Stimulated activated CD8-positive, alpha-beta memory T cell treated with anti-CD3 and anti-CD28 coated beads, Interleukin-4, amount 100 ng/mL, for 4 hours (primary cell): ENCODE results near the gene ATP10A.
"Not testable (repeated sequence)": the region's sequence is repeated elsewhere in the genome, so short reads cannot be mapped to it uniquely, and the experiment has no call there.

Experiments
- DNase-seq, 2 donors: peaks; one replicate each; pipeline ENCODE4 v3.0.0-alpha.2; 2020; ENCODE audit warnings: low read depth in 2 of 2, low spot score in 1 of 2

The ATP10A gene

DNA sequence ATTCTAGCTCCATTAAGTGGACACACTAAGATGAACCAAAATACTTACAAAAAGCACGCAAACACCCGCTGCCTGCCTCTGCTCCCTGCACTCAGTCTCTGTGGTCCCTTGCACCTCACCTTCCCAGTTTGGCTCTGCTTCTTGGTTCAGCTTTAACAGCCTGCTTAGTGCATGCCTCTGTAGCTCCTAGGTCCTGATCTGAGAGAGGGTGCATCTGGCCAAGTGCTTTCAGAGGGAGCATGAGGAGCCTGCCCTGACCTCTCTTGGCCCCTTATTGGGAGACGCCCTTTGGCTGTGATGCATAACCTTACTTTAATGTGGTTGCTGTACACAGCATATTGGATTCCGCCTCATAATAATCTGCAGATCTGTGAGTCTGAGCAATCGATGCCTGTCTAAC, 21.2 kb upstream of the ATP10A start:
- no peak for DNase-seq

- no peak for DNase-seq
These were observed 20.5 kb upstream of the ATP10A start for GRCh38 chr15:25883463-25884259.

GRCh38 chr15:25882466-25882865, 19.3 kb upstream of the ATP10A start:
- no peak for DNase-seq

DNA sequence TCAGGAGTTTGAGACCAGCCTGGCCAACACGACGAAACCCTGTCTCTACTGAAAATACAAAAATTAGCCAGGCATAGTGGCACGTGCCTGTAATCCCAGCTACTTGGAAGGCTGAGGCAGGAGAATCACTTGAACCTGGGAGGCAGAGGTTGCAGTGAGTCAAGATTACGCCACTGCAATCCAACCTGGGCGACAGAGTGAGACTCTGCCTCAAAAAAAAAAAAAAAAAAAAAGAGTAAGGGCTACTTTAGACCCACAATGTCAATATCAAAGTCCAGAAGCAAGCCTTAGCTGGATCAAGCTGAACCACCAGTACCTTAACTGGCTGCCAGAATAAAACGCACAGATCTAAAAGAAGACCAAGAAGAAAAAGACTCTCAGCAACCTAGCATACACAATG, 17.8 kb upstream of the ATP10A start:
- DNase-seq, result not testable (repeated sequence)

DNA sequence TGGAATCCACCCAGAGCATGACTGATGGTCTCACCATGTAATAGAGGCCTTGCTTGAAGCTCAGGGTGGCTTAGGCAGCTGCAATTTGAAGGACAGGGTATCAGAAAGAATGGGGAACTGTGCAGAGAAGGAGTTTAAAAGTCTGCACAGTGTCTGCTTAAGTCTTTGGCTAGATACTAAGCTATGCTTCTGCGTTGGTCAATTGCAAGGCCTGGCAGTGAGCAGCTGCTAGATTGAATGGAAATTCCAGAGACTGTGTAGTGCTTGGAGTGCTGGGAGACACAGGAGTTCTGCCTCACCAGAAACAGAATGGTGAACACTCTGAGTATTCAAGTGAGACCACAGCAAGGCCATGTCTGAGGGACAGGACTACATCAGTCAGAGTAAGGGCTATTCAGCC, 17.3 kb upstream of the ATP10A start:
- DNase-seq, result no peak

GRCh38 chr15:25879438-25879837, 16.3 kb upstream of the ATP10A start:
- no peak for DNase-seq

GRCh38 chr15:25877681-25878080, 14.6 kb upstream of the ATP10A start:
- no peak for DNase-seq

- DNase-seq, result no peak
These were observed 13.4 kb upstream of the ATP10A start for GRCh38 chr15:25876231-25877140.

DNA sequence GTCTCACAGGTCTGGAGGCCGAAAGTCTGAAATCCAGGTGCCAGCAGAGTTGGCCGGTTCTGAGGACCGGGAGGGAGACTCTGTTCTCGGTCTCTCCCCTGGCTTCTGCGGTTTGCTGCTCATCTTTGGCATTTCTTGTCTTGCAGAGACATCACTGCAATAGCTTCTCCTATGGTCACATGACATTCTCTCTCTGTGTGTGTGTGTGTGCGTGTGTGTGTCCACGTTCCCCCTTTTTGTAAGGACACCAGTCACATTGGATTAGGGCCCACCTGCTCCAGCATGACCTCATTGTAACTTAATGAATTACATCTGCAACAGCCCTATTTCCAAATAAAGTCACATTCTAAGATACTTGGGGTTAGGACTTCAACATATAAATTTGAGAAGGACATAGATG, 12.4 kb upstream of the ATP10A start:
- no peak for DNase-seq

GRCh38 chr15:25874379-25874778, 11.3 kb upstream of the ATP10A start:
- no peak for DNase-seq

DNA sequence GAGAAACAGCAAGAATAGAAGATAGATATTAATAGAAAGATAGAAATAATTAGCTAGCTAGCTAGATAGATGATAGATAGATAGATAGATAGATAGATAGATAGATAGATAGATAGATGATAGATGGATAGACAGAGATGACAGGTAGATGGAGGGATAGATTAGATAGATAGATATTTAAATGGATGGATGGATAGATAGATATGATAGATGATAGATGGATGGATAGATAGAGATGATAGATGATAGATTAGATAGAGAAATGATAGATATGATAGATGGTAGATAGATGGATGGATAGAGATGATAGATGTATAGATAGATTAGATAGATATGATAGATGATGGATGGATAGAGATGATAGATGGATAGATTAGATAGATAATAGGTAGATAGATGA, 8.3 kb upstream of the ATP10A start:
- DNase-seq, result no peak

DNA sequence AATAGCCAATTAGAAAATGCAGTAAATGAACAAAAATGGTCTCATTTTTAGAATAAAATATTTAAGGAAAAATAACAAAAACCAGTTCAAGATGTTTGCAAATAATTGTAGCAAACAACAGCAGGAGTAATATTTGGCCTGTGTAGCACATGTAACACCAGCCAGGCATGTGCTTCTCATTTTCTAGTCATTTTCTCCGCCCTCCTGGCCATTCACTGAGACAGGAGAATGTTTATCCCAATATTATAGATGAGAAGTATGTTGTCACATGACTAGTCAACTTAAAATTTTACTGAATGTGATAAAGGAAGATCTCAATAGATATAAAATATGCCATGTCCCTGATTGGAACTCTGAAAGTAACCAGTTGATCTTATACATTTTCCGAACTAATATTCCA, 7.8 kb upstream of the ATP10A start:
- no peak for DNase-seq

DNA sequence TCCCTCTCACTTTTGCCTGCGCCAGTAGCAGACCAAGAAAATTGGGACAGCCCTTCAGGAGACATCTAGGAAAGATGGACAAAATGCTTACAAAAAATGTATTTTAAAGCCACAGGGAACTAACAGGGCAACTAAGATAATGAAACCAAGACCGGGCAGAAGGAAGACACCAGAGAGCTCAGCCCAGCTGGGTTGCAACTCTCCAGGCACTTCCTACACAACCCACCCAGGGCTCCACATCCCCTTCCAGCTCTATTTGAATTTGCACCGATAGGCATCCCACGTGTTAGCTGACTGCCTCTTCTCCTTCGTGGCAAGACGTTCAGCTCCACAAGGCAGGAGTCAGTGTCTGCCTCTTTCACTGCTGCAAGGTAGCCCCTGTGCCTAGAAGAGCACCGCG, 6.6 kb upstream of the ATP10A start:
- DNase-seq, result no peak

DNA sequence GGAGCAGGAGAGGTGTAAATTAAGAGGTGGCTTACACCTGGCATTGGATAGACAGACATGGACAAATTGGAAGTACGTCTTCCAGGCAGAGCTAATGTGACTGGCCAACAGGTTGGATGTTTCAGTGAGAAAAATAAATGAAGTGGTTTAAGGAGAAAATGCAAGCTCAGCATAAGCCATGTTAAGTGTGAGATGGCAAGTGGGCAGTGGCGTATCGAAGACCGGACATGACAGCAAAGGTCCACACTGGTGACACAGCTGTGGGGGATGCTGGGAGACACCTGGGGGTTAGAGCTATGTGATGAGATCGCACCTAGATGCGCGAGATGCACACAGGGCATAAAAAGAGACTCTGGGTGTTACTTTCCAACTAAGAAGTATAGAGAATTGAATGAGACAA, 3.7 kb upstream of the ATP10A start:
- no peak for DNase-seq

DNA sequence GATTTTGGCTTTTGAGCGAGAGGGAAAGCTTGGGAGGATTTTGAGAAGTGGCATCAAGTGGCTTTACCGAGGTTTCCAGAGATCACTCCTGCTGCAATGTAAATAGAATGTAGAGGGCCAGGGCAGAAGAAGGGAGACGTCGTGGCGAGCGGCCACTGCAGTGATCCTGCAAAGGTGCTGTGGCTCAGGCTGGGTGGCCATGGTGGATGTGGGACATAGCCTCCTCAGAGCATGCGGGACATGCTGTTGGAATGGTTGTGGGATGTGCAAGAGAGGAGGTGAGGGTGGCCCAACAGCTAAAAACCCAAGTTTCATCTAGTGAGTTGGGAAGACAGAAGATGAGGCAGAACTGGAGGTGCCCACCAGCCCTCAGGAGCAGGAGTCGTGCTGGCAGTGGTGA, 3.1 kb upstream of the ATP10A start:
- DNase-seq, result no peak

- DNase-seq, result no peak
These were observed 1.8 kb upstream of the ATP10A start for GRCh38 chr15:25864966-25865365.

DNA sequence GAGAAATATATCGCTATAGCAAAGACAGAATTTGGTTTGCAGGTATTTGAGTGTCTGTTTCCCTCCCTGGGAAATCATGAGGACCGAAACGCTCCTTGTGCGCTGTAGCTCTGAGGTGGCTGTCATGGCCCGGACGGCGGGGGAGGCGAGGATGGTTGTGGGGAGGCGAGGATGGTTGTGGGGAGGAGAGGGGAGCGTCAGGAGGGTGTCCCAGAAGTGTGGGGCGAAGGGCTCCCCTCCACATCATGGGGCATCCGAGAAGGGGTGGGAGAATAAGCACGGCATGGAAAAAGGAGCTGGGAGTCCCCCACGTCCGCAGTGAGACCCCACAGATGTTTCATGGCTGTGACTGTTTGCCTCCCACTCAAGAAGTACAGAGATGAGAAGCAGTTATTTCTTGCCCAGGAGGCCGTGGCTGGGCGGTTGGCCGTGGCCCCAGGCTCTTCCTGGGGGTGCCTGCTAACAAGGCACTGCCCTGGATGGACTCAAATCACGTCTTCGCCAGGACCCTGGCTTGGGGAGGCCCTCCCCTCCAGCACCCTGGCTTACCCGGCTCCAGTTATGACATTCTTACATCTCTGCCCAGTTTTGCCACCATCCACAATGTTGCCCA, 947 bp upstream of the ATP10A start:
- no peak for DNase-seq

DNA sequence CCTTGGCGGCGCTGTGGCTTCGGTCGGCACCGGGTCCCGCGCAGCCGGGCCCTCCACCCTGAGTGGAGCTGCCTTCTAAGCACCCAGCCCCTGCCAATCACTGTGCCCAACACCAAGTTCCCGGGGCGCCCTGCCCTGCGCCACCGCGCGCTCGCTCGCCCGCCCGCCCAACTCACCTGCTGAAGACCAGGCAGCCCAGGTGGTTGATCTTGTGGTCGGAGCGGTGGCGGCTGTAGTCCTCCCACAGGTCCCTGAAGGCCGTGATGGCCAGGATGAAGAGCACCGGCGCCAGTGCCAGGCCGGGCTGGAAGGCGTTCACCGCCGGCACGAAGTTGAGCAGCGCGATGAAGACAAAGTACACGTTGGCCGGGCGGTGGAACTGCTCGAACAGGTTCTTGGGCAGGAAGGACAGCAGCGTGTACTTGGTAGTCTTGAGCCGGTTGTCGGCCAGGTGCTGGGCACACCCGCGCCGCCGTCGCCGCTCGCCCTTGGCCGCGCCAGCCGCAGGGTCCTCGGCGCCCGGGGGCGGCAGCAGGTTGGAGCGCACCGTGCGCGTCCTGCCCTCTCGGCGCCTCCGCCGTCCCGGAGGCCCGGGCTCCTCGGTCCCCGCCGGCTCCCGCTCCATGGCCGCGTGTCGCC, 536 bp downstream of the ATP10A start:
- DNase-seq, result no peak

DNA sequence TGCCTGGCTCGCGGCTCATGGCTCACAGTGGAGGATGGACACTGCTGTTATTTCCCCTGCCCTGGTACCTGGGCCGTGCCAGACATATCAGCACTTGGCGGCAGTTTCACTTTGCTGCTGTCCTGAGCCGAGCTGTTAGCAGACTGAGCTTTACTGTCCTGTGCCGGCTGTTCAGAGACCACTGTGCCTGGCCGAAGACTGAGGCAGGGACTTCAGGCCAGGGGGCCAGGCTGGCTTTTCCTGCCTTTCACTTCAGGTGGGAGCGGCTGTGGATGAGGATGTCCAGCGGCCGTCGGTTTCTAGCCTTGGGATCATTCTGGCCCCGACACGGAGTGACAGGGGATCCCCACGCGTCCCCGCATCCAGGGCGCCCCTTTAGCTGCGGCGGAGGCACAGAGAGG, 1.1 kb downstream of the ATP10A start:
- no peak for DNase-seq

GRCh38 chr15:25860885-25861866, 2.0 kb downstream of the ATP10A start:
- no peak for DNase-seq
